Activated T-helper 17 cell treated with anti-CD3 and anti-CD28 coated beads, Interleukin-2, amount 50 U/mL, for 72 hours (primary cell): Measurements from ENCODE around the gene SP6. TPM values are rescaled to one million over a fixed set of nuclear protein-coding genes. Genes with fewer than 3 reads are reported as not detected.
A peak's percentile ranks its signal among the peaks of the same experiment; 100 is the strongest.

Experiments
- ATAC-seq: fragments of 150-1000 bp; cut with Tn5 transposase; replicated peaks from 2 replicates; pipeline ENCODE4 v1.10.0; 2021; ENCODE audit warnings: mild to moderate bottlenecking, moderate library complexity
- H3K27ac Mint-ChIP-seq: one replicate; pipeline ENCODE4 v1.8.0; 2022; ENCODE audit warnings: mixed read lengths
- H3K27me3 Mint-ChIP-seq: one replicate; pipeline ENCODE4 v1.8.0; 2022; ENCODE audit warnings: mixed read lengths
- H3K36me3 Mint-ChIP-seq: one replicate; pipeline ENCODE4 v1.8.0; 2022; ENCODE audit warnings: low read depth, mild to moderate bottlenecking, mixed read lengths
- H3K4me1 Mint-ChIP-seq: one replicate; pipeline ENCODE4 v1.8.0; 2022; ENCODE audit warnings: mixed read lengths
- H3K4me3 Mint-ChIP-seq: one replicate; pipeline ENCODE4 v1.8.0; 2022; ENCODE audit warnings: mild to moderate bottlenecking, mixed read lengths
- H3K9me3 Mint-ChIP-seq: one replicate; pipeline ENCODE4 v1.8.0; 2022; ENCODE audit warnings: mixed read lengths
- total RNA-seq, 2 donors: library from RNA; stranded (reverse); gene quantifications; one replicate each; pipeline ENCODE4 v1.2.3, GENCODE V29; 2022

SP6 gene
- total RNA-seq, 2 donors from 2014 or later = 0.21 TPM; not detected in 1

GRCh38 chr17:47810200-47810821, 40.7 kb downstream of the SP6 start:
- no peaks in the 10 kb centered on the region for H3K9me3 Mint-ChIP-seq
- no peak overlapping the region for H3K4me3 Mint-ChIP-seq
- peak overlapping the region; percentile 91 for H3K27ac Mint-ChIP-seq
- H3K4me1 Mint-ChIP-seq = peaks cover 19% of the 10 kb centered on the region
- no peaks in the 10 kb centered on the region for H3K27me3 Mint-ChIP-seq
- peak; percentile 99 for ATAC-seq
- peaks cover 60% of the 10 kb centered on the region for H3K36me3 Mint-ChIP-seq

GRCh38 chr17:47808830-47809480, 42.0 kb downstream of the SP6 start:
- H3K36me3 Mint-ChIP-seq = peaks cover 51% of the 10 kb centered on the region
- no peak overlapping the region for H3K27ac Mint-ChIP-seq
- no peak overlapping the region for H3K4me3 Mint-ChIP-seq
- no peak for ATAC-seq
- no peaks in the 10 kb centered on the region for H3K27me3 Mint-ChIP-seq
- H3K4me1 Mint-ChIP-seq = peaks cover 19% of the 10 kb centered on the region
- no peaks in the 10 kb centered on the region for H3K9me3 Mint-ChIP-seq

GRCh38 chr17:47808036-47808829, 42.7 kb downstream of the SP6 start:
- no peak for ATAC-seq
- H3K4me1 Mint-ChIP-seq = peaks cover 19% of the 10 kb centered on the region
- no peaks in the 10 kb centered on the region for H3K9me3 Mint-ChIP-seq
- H3K27ac Mint-ChIP-seq = no peak overlapping the region
- no peaks in the 10 kb centered on the region for H3K27me3 Mint-ChIP-seq
- no peak overlapping the region for H3K4me3 Mint-ChIP-seq
- H3K36me3 Mint-ChIP-seq = peaks cover 51% of the 10 kb centered on the region

GRCh38 chr17:47807421-47807820, 43.5 kb downstream of the SP6 start:
- H3K27me3 Mint-ChIP-seq = no peaks in the 10 kb centered on the region
- H3K9me3 Mint-ChIP-seq = no peaks in the 10 kb centered on the region
- H3K27ac Mint-ChIP-seq = no peak overlapping the region
- no peak overlapping the region for H3K4me3 Mint-ChIP-seq
- peaks cover 44% of the 10 kb centered on the region for H3K36me3 Mint-ChIP-seq
- H3K4me1 Mint-ChIP-seq = peaks cover 19% of the 10 kb centered on the region
- no peak for ATAC-seq

- H3K36me3 Mint-ChIP-seq = peaks cover 39% of the 10 kb centered on the region
- no peak overlapping the region for H3K27ac Mint-ChIP-seq
- peaks cover 19% of the 10 kb centered on the region for H3K4me1 Mint-ChIP-seq
- no peak overlapping the region for H3K4me3 Mint-ChIP-seq
- no peaks in the 10 kb centered on the region for H3K27me3 Mint-ChIP-seq
- H3K9me3 Mint-ChIP-seq = no peaks in the 10 kb centered on the region
- no peak for ATAC-seq
These were observed 44.1 kb downstream of the SP6 start for GRCh38 chr17:47806913-47807255.

GRCh38 chr17:47806026-47806912, 44.7 kb downstream of the SP6 start:
- Mint-ChIP-seq H3K9me3 (no peaks in the 10 kb centered on the region), H3K4me1 (peaks cover 13% of the 10 kb centered on the region), H3K4me3 (no peak overlapping the region), H3K27ac (no peak overlapping the region), H3K27me3 (no peaks in the 10 kb centered on the region), H3K36me3 (peaks cover 32% of the 10 kb centered on the region)
- no peak for ATAC-seq

- H3K4me3 Mint-ChIP-seq = no peak overlapping the region
- H3K4me1 Mint-ChIP-seq = no peaks in the 10 kb centered on the region
- H3K27ac Mint-ChIP-seq = peak overlapping the region; percentile 28
- no peak for ATAC-seq
- H3K9me3 Mint-ChIP-seq = no peaks in the 10 kb centered on the region
- H3K27me3 Mint-ChIP-seq = no peaks in the 10 kb centered on the region
- H3K36me3 Mint-ChIP-seq = peaks cover 20% of the 10 kb centered on the region
These were observed 46.5 kb downstream of the SP6 start for GRCh38 chr17:47804461-47804860.

- Mint-ChIP-seq H3K27me3 (no peaks in the 10 kb centered on the region), H3K27ac (no peak overlapping the region), H3K36me3 (peaks cover 15% of the 10 kb centered on the region), H3K4me3 (no peak overlapping the region), H3K4me1 (no peaks in the 10 kb centered on the region), H3K9me3 (no peaks in the 10 kb centered on the region)
- no peak for ATAC-seq
These were observed 47.2 kb downstream of the SP6 start for GRCh38 chr17:47803751-47804150.

- no peaks in the 10 kb centered on the region for H3K9me3 Mint-ChIP-seq
- no peaks in the 10 kb centered on the region for H3K4me1 Mint-ChIP-seq
- H3K27me3 Mint-ChIP-seq = no peaks in the 10 kb centered on the region
- peaks cover 10% of the 10 kb centered on the region for H3K36me3 Mint-ChIP-seq
- no peak overlapping the region for H3K4me3 Mint-ChIP-seq
- H3K27ac Mint-ChIP-seq = no peak overlapping the region
- no peak for ATAC-seq
These were observed 47.8 kb downstream of the SP6 start for GRCh38 chr17:47803201-47803600.

GRCh38 chr17:47802341-47803022, 48.5 kb downstream of the SP6 start:
- Mint-ChIP-seq H3K9me3 (no peaks in the 10 kb centered on the region), H3K4me1 (no peaks in the 10 kb centered on the region), H3K27ac (no peak overlapping the region), H3K36me3 (peaks cover 4% of the 10 kb centered on the region), H3K27me3 (peaks cover 6% of the 10 kb centered on the region), H3K4me3 (no peak overlapping the region)
- peak; percentile 91 for ATAC-seq

- Mint-ChIP-seq H3K9me3 (no peaks in the 10 kb centered on the region), H3K4me3 (no peak overlapping the region), H3K36me3 (no peaks in the 10 kb centered on the region), H3K27ac (no peak overlapping the region), H3K27me3 (peaks cover 8% of the 10 kb centered on the region), H3K4me1 (no peaks in the 10 kb centered on the region)
- no peak for ATAC-seq
These were observed 49.1 kb downstream of the SP6 start for GRCh38 chr17:47801906-47802305.

GRCh38 chr17:47801176-47801765, 49.7 kb downstream of the SP6 start:
- Mint-ChIP-seq H3K27me3 (peaks cover 8% of the 10 kb centered on the region), H3K27ac (no peak overlapping the region), H3K36me3 (no peaks in the 10 kb centered on the region), H3K9me3 (no peaks in the 10 kb centered on the region), H3K4me1 (no peaks in the 10 kb centered on the region), H3K4me3 (no peak overlapping the region)
- no peak for ATAC-seq

- H3K27ac Mint-ChIP-seq = no peak overlapping the region
- H3K4me3 Mint-ChIP-seq = no peak overlapping the region
- no peaks in the 10 kb centered on the region for H3K9me3 Mint-ChIP-seq
- ATAC-seq = no peak
- no peaks in the 10 kb centered on the region for H3K36me3 Mint-ChIP-seq
- H3K27me3 Mint-ChIP-seq = peaks cover 8% of the 10 kb centered on the region
- no peaks in the 10 kb centered on the region for H3K4me1 Mint-ChIP-seq
These were observed 50.3 kb downstream of the SP6 start for GRCh38 chr17:47800686-47801085.
